ENCODE measurements around the gene EFCC1.

The EFCC1 gene

DNA sequence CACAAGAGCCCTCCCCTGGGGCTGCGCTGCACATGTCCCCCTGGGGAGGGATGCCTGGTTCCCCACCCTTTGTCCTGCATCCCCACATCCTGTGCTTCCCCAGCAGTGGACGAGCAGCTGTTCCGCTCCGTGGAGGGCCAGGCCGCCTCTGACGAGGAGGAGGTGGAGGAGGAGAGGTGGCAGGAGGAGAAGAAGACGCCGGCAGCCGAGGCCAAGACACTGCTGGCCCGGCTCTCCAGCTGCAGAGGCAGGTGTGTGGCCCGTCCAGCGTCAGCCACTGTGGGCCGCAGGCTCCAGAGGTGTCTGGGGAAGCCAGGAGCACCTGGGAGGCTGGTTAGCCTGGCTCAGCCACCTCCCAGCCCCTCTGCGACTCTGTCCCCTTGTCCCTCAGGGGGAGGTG, 31.6 kb downstream of the EFCC1 start:
- DNase-seq (ENCODE audit: low spot score) = no peak

DNA sequence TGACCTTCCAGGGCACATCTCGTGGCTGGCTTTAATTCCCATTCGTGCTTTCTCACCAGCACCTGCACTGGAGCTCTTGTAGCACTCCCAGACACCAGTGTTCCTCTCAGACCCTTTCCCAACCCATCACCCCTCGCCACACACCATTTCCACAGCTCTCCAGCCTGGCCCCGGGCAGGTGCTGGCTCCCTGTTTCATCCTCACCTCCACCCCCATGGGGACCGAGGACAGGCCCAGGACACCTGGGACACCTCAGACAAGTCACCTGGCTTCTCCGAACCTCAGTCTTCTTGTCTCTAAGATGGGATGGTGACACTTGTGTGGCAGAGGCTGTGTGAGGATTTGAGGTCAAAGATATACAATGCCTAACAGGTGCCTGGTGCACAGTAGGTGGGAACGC, 32.0 kb downstream of the EFCC1 start:
- no peak for DNase-seq (ENCODE audit: low spot score)

DNA sequence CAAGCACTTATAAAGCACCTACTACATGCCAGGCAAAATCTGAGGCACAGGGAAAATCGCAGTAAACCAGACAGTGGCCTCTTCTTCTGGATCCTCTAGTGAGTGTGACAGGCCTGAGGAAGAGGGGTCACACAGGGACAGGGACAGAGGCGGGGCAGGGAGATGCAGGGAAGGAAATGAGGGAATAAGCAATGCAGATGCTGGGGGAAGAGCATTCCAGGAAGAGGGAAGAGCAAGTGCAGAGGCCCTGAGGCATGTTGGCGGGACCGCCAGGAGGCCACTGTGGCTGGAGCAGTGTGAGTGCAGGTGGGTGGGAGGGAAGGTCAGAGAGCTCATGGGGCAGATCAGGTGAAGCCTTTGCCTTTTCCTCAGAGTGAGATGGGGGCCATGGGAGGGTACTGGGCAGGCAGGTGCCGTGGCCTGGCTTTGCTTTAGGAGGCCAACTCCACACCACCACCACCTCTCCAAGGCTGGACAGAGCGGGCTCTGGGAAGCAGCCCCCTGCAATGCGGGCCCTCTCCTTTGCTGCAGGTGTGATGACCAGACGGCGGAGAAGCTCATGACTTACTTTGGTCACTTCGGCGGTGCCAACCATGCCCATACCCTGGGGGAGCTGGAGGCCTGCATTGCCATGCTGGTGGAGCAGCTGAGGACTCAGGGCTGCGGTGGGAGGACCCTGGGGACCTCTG, 32.7 kb downstream of the EFCC1 start:
- DNase-seq (ENCODE audit: low spot score) = no peak

DNA sequence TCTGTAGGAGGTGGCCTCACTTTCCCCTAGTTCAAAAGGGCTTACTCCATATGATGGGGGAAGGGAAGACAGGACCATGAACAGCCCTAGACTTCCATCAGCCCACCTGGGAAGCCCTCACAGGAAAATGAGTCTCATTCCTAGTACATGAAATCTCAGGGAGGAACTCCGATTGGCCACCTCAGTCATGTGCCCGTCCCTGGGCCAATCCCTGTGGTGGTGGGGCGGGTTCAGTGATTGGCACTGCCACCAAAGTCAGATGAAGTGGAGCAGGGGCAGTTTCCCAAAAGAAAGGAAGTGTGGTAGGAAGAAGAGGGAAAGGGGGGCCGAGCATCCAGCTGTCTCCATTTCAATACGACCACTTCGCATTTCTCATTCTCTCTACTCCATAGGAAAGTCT, 33.5 kb downstream of the EFCC1 start:
- peak; percentile 58 for DNase-seq (ENCODE audit: low spot score)

DNA sequence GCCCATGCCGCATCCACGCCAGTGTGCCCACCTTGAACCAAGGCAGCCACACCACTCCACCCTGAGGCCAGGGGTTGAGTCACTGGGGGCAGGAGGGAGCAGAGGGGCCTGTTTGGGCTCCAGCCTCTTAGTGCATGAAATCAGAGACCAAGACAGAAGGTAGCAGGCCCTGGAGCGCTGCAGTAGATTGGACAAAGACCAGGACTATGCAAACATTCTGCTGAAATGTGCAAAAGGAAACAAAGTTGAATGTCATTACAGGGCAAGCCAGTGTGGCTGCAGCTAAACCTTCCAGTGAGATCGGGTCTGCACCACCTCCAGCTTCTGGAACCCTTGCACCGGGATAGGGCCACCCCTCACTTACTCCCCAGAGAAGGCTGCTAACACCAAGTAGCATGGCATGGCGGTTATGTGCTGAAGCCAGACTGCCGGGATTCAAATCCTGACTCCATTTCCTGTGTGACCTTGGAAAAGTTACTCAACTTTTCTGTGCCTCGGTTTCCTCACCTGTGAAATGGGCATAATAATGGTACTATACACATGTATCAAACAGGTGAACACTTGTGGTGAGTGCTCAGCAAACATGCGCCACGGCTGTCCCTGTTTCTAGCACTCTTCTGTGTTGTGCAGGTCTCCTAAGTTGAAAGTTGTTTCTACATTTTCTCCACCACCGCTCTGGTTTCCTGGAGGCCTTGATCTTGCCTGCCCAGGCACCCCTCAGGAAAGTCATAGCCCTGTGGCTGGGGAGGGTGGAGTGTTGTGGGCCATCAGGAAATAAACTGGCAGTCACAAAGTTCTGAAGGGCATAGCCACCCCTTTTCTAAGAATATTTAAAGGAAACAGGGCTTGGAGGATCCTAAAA, 34.5 kb downstream of the EFCC1 start:
- no peak for DNase-seq (ENCODE audit: low spot score)

DNA sequence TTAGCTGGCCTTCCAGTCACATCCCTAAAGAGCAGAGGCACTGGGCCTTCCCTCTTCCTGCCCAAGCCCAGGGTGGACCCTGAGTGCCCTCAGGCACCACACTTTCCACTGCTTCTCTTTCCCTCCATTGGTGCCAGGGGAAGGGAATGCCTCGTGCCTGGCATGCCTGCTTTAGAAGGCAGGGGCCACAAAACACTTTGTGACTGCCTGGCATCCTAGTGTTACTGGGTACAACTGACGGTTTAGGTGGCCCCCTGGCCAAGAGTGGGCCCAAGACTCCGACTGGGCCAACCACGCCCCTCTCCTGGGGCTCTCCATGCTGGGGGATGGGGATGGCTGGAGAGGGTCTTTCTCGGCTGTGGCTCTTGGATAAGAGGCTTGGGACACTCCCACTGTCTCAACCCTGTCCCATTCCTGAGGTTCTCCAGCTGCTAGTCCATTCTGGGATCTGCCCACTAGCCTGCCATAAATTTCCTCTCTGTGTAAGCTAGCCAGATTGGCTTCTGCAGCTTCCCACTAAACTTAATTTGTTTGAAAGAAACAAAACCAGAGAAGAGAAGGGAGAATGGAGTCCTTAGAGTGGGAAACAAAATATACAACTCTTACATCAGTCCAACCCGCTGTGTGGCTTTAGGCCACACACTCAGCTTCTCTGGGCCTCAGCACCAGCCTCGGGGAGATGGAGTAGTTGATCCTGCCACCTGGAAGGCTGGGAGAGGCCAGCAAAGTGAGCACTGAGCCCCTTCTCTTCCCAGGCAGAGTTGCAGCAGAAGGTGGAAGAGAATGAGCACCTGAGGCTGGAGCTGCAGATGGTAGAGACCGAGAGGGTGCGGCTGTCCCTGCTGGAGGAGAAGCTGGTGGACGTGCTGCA, 35.4 kb downstream of the EFCC1 start:
- DNase-seq (ENCODE audit: low spot score) = no peak

DNA sequence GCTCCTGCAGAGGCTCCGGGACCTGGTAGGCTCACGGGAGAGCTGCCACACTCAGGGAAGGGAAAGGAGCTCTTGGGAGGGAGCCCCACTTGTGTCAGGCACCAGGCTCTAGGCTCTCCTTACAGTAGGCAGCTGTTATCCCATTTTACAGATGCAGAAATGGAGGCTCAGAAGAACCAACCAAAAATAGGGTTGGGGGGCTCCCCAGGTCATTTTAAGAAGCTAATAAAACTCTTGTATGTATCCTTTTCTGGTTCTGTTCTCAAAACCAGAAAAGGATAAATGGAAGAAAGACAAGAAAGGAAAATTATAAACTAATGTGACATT, 36.0 kb downstream of the EFCC1 start:
- no peak for DNase-seq (ENCODE audit: low spot score)

DNA sequence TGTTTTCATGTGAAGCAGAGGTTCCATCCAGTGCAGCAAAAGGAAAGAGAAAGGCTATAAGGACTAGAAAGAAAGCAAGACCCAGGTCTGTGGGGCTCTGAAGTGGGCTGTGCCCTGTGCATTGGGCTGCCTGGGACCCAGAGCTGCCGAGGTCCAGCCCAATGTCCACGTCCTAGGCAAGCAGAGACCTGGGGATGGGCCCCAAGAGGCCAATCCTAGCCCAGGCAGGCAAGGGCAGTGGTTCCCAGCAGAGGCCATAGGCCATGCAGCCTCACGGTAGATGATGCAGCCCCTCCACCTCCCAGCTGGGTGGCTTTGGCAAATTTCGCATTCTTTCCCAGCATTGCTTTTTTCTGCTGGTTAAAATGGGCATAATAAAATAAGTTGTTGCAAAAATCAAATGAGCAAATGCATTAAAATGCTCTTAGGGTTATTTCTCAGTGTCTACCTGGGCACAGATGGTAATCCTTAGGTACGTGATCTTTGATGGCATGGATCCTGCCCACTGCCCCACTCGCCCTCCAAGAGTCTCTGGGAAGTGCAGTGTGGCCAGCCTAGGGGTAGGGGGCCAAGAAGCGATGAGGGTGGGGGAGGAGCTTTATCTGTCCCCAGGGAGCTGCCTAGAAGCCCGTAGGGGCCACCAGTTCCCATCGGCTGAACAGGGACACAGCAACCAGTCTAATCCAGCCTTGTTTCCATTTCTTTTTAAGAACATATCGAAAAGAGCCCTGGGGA, 37.2 kb downstream of the EFCC1 start:
- no peak for DNase-seq (ENCODE audit: low spot score)

DNA sequence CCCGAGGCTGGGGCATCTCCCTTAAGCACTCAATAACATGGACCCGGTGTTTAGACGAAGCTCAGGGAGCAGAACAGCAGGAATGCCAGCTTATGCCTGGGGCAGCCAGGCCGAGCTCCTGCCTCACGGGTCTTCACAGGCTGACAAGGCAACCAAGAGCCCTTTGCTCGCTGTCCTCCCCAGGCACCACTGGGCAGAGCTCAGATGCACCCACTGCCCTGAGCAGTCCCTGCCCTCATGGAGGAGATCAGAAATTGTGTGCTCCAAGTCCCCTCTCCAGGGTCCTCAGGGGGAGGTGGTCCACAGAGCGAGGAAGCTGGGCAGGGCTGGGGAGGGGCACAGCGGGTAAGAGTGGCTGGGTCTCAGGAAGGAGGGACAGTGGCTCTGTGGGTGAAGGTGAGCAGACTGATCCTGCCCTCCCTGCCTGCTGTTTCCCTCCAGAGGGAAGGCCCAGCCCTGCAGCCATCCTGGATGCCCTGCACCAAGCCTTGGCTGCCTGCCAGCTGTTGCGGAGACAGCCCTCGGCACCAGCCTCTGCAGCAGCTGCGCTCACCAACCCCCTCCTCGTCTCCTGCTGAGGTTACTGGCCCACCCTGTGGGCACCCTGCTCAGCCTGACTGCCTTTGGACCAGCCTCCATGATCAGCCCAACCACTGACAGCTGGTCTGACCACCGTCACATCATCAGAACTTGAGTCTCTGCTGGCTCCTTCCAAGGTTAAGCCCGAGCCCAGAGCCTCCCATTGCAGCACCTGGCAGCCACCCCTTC, 38.4 kb downstream of the EFCC1 start:
- DNase-seq (ENCODE audit: low spot score) = no peak

DNA sequence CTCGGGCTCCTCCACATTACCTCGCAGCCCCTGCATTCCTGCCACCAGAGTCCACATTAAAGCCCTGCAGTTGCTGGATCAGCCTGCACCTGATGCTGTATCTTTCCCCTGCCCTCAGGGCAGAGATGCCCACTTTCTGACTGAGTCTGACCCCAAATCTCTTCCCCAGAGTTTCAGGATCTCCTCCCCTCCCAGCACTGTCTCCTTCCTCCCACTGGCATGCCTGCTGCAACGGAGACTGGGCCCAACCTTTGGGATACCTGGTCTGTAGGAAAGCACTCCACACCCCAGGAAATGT, 38.9 kb downstream of the EFCC1 start:
- DNase-seq (ENCODE audit: low spot score) = no peak

DNA sequence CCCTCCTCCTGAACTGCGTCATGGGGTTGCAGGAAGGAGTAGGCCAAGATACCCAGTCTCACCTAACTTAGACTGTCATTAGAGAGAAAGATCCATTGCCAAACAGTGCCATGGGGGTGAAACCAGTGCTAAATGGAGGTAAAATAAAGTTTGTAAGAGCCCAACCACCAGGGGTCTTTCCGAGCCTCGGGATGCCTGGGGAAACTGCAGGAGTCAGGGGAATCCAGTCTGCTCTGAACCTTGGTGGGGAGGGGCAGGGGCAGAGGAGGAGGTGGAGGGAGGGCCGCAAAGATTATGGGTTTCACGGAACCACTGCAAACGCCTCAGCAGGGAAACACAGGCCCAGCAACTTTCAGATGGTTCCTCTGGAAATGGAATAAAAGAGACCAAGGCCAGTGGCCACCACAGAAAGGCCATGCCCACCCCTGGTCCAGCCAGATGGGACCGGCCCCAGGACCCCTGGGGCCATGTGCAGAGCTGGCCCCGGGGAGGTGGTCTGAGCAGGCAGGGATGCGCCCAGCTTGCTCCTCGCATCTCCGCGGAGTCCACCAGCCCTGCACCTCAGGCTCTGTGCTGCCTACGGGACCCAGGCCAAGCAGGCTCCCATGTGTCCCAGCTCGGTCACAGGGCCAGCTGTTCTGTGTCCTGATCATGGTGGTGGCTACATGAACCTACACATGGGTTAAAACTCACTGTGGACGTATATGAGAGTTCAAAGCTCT, 39.6 kb downstream of the EFCC1 start:
- no peak for DNase-seq (ENCODE audit: low spot score)

DNA sequence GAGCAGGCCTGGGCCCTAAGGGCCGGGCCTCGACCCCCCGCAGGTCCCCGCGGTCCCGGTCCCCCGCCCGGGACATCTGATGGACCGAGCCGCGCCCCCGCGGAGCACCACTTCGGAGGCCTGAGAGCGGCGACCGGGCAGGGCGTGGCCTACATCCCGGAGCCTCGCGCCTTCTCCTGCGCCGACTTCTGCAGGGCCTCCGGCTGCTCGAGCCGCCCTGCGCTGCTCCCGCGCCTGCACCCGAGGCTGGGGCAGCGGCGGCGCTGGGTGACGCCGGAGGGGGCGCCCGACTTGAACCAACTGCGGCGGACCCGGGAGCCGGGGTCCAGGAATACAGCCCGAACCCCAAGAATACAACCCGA, 44.6 kb downstream of the EFCC1 start:
- peak; percentile 50 for DNase-seq (ENCODE audit: low spot score)

DNA sequence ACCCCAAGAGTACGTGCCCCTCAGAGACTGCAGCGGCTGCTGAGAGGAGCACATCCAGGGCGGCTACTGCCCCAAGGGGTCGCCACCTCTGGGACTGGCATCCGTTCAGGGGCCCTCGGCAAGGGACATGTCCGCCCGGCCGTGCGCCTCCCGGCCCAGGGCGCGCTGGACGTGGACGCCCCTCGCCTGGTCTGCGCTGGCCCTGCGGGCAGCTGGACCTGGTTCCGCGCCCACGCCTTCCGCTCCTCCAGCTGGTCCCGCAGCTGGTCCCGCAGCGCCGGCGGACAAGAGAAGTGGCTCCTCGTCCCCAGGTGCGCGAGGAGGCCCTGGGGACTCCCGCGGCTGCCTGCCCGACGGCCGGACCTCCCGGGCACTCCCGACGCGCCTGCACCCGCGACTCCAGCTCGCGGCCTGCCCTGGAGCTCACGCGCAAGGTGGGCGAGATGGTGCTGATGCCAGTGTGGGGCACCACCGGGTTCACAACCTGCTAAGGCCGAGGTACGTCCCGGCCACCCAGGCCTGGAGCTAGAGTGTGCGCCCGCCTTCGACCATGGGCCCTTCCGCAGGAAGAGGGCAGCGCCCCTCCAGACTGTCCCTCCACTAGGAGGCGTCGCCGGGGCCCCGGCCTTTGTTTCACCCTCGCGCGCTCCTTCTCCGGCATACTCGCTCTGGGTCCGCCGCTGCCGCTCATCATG, 45.1 kb downstream of the EFCC1 start:
- no peak for DNase-seq (ENCODE audit: low spot score)

DNA sequence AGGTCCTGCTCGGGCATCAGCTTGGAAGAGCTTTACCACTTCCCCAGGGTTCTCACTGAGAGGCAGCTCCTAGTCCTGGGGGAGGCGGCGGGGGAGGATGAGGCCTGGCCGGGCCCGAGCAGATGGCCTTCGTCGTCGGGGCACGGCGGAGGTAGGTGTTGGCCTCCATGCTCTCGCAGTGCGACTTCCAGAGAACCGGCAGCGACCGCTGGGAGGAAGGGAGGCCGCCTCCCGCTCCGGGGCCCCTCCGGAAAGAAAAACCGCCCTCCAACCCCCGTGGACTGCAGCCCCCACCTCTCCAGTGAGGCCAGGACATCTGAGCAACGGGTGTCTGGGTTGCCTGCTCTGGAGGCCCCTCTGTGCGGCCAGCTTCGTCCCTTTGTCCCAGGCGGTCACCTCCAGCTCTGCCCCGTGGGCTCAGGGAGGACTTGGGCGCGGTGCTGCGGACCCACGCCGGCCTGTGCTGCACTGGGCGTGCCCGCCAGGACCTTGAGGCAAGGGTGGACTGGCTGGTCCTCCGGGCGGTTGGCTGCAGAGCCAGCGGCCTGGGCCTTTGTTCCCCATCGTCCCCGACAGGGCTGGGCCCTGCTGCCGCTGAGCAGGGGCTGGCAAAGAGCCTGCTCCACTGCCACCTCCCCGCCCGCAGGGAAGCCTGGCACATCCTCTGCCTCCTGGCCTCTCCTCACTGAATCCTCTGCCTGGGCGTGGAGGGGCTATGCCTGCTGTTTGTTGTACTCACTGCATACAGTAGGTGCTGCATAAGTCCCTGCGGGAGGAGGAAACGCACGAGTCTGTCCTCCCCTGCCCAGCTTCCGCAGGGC, 45.8 kb downstream of the EFCC1 start:
- DNase-seq (ENCODE audit: low spot score) = no peak

DNA sequence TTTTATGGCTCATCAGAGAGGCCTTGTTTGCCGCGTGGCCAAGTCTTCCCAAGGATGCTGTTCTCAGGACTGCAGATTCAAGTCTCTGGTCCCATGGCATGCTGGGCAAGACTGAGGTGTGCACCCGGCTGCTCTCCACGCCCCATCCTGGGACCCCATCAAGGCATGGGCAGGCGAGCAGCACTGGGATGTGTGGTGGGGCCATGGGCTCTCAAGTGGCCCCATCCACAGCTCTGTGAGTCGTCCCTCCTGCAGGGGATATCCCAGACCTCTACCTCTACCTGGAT, 46.4 kb downstream of the EFCC1 start:
- no peak for DNase-seq (ENCODE audit: low spot score)

DNA sequence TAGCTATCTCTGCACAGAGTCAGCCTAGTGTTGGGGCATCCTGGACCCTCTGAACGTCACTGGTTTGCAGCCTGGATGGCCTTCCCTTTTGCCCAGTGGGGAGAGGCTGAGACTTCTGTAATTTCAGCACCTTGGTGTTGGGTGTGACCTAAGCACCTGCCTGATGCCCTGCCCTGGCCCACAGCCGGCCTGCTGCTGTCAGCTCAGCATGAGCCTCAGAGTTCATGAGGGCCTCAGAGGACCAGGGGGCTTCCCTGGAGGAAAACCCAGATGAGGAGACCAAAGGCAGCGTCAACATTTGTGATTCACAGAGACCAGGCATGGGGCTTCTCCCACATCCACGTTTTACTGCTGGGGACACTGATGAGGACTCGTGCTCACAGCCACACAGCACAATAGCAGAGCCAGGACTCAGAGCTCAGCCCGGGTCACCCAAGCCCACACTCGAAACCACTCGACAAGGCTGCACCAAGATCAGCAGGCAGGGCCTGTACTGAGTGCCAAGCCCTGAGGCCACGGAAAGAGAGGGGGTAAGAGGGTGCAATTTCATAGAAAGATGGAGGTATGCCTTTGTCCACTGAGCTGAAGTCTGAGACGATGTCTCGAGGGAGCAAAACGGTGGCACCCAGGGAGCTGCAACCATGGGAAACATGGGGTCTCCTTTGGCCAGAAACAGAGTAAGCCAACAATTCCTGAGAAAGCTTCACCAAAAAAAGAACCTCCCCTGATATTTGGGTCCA, 49.6 kb downstream of the EFCC1 start:
- no peak for DNase-seq (ENCODE audit: low spot score)

DNA sequence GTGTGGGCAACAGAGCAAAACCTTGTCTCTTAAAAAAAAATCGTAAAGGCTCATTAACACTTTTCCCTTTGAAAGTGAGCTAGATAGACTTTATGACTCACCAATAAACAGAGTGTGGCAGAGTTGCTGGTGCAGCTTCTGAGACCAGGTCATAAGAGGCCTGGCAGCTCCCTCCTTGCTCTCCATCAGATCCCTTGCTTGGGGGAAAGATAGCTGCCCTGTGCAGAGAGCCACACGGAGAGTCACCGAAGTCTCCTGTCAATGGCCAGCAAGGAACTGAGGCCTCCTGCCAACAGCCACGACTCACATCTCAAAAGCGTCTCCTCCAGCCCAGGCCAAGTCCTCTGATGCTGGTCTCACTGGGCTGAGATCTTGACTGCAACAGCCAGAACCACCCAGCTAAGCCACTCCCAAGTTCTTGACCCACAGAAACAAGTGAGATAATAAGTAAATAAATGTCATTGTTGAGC, 50.8 kb downstream of the EFCC1 start:
- no peak for DNase-seq (ENCODE audit: low spot score)

DNA sequence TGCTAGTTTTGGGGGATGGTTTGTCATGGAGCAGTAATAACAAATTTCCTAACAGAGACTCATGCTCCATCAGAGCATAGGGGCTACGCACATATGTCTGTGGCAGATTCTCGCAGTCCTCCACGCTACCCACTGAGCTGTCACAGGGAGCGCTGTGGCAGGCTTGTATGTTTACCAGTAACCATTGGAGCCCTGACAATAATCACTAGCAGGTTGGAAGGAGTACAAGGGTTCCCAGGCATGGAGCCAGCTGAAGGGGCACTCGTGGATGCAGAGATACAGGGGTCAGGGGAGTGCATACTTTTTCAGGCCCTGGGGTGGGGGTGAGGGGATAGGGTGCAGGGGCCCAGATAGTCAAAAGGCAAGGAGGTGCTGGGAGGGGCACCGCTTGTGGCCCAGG, 51.6 kb downstream of the EFCC1 start:
- no peak for DNase-seq (ENCODE audit: low spot score)

DNA sequence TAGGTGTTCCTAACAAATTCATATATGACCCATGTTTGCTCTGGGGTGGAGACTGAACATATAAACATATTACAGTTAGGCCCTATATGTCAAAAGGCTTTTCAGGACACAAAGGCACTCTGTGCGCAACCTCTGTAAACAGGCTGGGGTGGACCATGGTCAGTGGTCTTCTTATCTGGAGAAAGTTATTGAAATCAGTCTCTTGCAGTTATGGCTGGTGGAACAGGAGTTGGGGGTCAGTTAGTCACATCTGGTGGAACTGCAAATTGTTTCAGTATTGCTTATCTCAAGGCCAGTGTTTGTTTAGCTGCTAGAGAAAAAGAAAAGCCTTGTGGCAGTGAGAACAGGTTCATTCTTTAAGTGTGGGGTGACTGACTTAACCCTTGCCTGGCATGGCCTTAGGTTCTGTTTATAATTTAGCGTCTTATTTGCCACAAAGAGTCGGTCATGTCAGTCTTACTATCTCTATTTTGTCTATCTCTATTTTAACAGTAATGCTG, 53.6 kb downstream of the EFCC1 start:
- no peak for DNase-seq (ENCODE audit: low spot score)
